ENCODE data around the gene GJB3. TPM values are rescaled to one million over a fixed set of nuclear protein-coding genes. Genes with fewer than 3 reads are reported as not detected.

Gene GJB3
- total RNA-seq (2016; rRNA removed; fragmentation: Illumina TruSeq; extraction: Trizol) (not detected in 2 replicates), polyA plus RNA-seq (2011; rRNA removed) (not detected in 2 replicates), polyA minus RNA-seq (2011; rRNA and poly(A)+ RNA removed; ENCODE audit: low replicate concordance) (32.8 TPM in 1 of 2 replicates, not detected in the other), Bru-seq, nascent RNA (not detected), BruChase-seq, experiment 1, labeled RNA remaining after a 6-hour chase (not detected), BruChase-seq, experiment 2, labeled RNA remaining after a 2-hour chase (not detected)
- not detected in 2 replicates for total RNA-seq (2016; cell fraction: cytosol; rRNA removed; fragmentation: Illumina TruSeq; extraction: Trizol; ENCODE audit: low read depth)
- total RNA-seq (2016; cell fraction: insoluble cytoplasmic fraction; rRNA removed; fragmentation: Illumina TruSeq; extraction: Trizol): not detected in 2 replicates
- total RNA-seq (2016; cell fraction: membrane; rRNA removed; fragmentation: Illumina TruSeq; extraction: Trizol): not detected in 2 replicates
- total RNA-seq (2016; cell fraction: nucleus; rRNA removed; fragmentation: Illumina TruSeq; extraction: Trizol): not detected in 2 replicates
- not detected in 2 replicates for polyA plus RNA-seq (2011; cell fraction: cytosol; rRNA removed)
- polyA plus RNA-seq (2011; cell fraction: nucleus; rRNA removed): not detected in 2 replicates
- not detected in 2 replicates for polyA plus RNA-seq (2012)
- not detected in 2 replicates for polyA plus RNA-seq (2016; cell fraction: cytosol; fragmentation: Illumina TruSeq; extraction: Trizol; ENCODE audit: low read depth)
- not detected in 2 replicates for polyA plus RNA-seq (2016; cell fraction: insoluble cytoplasmic fraction; fragmentation: Illumina TruSeq; extraction: Trizol; ENCODE audit: low read depth)
- polyA plus RNA-seq (2016; cell fraction: membrane; fragmentation: Illumina TruSeq; extraction: Trizol; ENCODE audit: low read depth): not detected in 2 replicates
- polyA plus RNA-seq (2016; cell fraction: nucleus; fragmentation: Illumina TruSeq; extraction: Trizol; ENCODE audit: insufficient read depth, low read depth): not detected in 2 replicates
- polyA minus RNA-seq (2011; cell fraction: cytosol; rRNA and poly(A)+ RNA removed): not detected in 2 replicates
- polyA minus RNA-seq (2011; cell fraction: nucleus; rRNA and poly(A)+ RNA removed): not detected in 2 replicates
- long read RNA-seq, experiment 1: 0 reads
- long read RNA-seq, experiment 2: 0 reads

- no peak for DNase-seq (ENCODE audit: low spot score)
- H3K4me3 ChIP-seq (replicated peaks in 1 of 3; ENCODE audit: insufficient read depth in 1 of 3, low read depth in 2 of 3, low read length in 3 of 3): peak within 1 kb of the TSS in 1 of 3 experiments; percentile 23; a peak in 1 of 6 replicates
- no peaks in the 10 kb centered on the region for H3K9me3 ChIP-seq (ENCODE audit: low read length)
- H3K36me3 ChIP-seq (replicated peaks in 1 of 2; ENCODE audit: control insufficient read depth in 1 of 2, insufficient read depth in 2 of 2, low read length in 2 of 2): no peaks in the 10 kb centered on the region
- intact Hi-C loops (cut with micrococcal nuclease; ENCODE audit: unreplicated experiment) (no loop called here), in situ Hi-C loops (cut with HindIII; ENCODE audit: extremely low pct_ligation_motif_present, low pct_unique_long_range_greater_than_20kb) (no loop called here)
- H4K20me1 ChIP-seq (ENCODE audit: insufficient read depth, low read length): no peaks in the 10 kb centered on the region
- H3K27ac ChIP-seq (ENCODE audit: extremely low read length, insufficient read depth, low read length): no peak within 1 kb of the TSS
- FAIRE-seq: no peak
- peaks cover 10 to 34% of the 10 kb centered on the region in 2 experiments; a peak in 3 of 5 replicates for H3K27me3 ChIP-seq (ENCODE audit: control insufficient read depth in 1 of 2, insufficient read depth in 2 of 2, low read length in 2 of 2)
- WGBS (ENCODE audit: low lambda C conversion rate): 45% methylated on average over 19 of the region's 62 CpGs
- POLR2A ChIA-PET: no interaction called here
- CTCF ChIA-PET (ENCODE audit: low intra/inter-chr PET ratio, low total read pairs): no interaction called here
- no TSS peak for BruUV-seq (replicated peaks)
- no peaks in the 10 kb centered on the region for H3K79me2 ChIP-seq (ENCODE audit: insufficient read depth, low read length)
- peak; percentile 32; the same call in 2 of the 3 replicates for ATAC-seq
- H3K4me2 ChIP-seq (ENCODE audit: low read depth, low read length): peak within 1 kb of the TSS; percentile 32; the same call in 1 of the 2 replicates
- no peak within 1 kb of the TSS for H3K9ac ChIP-seq (ENCODE audit: insufficient read depth, low read depth, low read length)
- no peak within 1 kb of the TSS for H2AFZ ChIP-seq (ENCODE audit: low read length)
- no peaks in the 10 kb centered on the region for H3K4me1 ChIP-seq (ENCODE audit: insufficient read depth, low read length)
- TF ChIP-seq ZNF646 (CRISPR knock-in tag; IDR thresholded peaks at IDR 0.05): no peak
- no peak for TF ChIP-seq NFE2L1 (CRISPR knock-in tag; IDR thresholded peaks at IDR 0.05; ENCODE audit: borderline replicate concordance)
- no peak for TF ChIP-seq MED8 (CRISPR knock-in tag; IDR thresholded peaks at IDR 0.05; ENCODE audit: insufficient replicate concordance)
- no peak for TF ChIP-seq ELF3 (CRISPR knock-in tag; IDR thresholded peaks at IDR 0.05)
- no peak for TF ChIP-seq SNRNP70 (IDR thresholded peaks at IDR 0.05; ENCODE audit: low read depth, low read length)
- no peak for TF ChIP-seq ZNF883 (CRISPR knock-in tag; IDR thresholded peaks at IDR 0.05; ENCODE audit: not compliant biosample characterization)
- TF ChIP-seq KDM4B (CRISPR knock-in tag; IDR thresholded peaks at IDR 0.05): no peak
- no peak for TF ChIP-seq ZNF564 (CRISPR knock-in tag; IDR thresholded peaks at IDR 0.05)
- no peak for TF ChIP-seq MAFF (IDR thresholded peaks at IDR 0.05; ENCODE audit: low read depth, low read length)
- TF ChIP-seq ATF2 (CRISPR knock-in tag; IDR thresholded peaks at IDR 0.05): no peak
- TF ChIP-seq ZNF205 (CRISPR knock-in tag; IDR thresholded peaks at IDR 0.05): no peak
- TF ChIP-seq ZNF331 (CRISPR knock-in tag; IDR thresholded peaks at IDR 0.05): no peak
Observed at GRCh38 chr1:34781071-34781843, at the start of gene GJB3. TSS of gene GJB3 (plus strand) at chr1:34781214. CDS start at chr1:34784763, 3,549 bp downstream.
